ENCODE data around the gene NAB1.

The NAB1 gene

DNA sequence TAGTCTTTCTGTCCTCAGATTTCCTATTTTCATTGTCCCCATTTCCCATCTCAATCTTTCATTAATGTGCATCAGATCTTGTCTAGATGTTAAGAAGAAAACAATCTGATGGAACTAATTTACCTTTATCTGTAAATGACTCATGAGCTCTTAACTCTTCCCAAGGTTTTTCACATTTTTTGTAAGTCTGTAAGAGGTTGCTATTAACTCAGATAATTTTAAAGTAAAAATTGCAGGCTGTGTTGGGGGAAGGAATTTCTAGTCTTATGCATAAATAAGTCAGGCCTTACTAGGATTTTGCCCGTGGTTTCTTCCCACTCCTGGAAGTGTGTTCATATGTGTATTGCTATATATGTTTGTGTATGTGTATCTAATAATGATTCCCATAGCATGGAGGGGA, 4.3 kb downstream of the NAB1 start:
- peaks cover 13 to 14% of the 10 kb centered on the region in 2 experiments for H3K4me1 ChIP-seq (ENCODE audit: control insufficient read depth in 1 of 2, insufficient read depth in 1 of 2, low read depth in 1 of 2, low read length in 1 of 2)
- TF ChIP-seq, protein P1, sequence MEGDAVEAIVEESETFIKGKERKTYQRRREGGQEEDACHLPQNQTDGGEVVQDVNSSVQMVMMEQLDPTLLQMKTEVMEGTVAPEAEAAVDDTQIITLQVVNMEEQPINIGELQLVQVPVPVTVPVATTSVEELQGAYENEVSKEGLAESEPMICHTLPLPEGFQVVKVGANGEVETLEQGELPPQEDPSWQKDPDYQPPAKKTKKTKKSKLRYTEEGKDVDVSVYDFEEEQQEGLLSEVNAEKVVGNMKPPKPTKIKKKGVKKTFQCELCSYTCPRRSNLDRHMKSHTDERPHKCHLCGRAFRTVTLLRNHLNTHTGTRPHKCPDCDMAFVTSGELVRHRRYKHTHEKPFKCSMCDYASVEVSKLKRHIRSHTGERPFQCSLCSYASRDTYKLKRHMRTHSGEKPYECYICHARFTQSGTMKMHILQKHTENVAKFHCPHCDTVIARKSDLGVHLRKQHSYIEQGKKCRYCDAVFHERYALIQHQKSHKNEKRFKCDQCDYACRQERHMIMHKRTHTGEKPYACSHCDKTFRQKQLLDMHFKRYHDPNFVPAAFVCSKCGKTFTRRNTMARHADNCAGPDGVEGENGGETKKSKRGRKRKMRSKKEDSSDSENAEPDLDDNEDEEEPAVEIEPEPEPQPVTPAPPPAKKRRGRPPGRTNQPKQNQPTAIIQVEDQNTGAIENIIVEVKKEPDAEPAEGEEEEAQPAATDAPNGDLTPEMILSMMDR (IDR thresholded peaks at IDR 0.05): no peak

DNA sequence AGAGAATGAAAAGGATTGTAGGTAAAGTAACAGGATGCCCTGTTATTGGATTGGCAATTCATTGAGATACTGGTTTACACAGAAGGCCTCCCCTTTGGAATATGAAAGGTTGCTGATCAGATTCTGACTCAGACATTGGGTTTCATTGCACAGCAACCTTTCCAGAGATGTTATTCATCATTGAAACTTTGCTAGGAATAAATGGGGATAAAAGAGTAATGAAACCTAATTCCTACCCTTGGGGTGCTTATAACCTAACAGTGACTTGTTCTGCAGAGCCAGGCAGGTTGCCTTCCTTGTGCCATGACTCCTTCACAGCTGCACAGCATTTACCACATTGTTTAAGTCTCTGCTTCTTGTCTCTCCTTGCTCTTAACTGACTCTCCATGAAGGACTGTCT, 5.0 kb downstream of the NAB1 start:
- no peaks in the 10 kb centered on the region for H3K27me3 ChIP-seq
- no peak overlapping the region for H3K4me3 ChIP-seq (ENCODE audit: low read depth in 1 of 2, low read length in 1 of 2)
- TF ChIP-seq, protein P1 (IDR thresholded peaks at IDR 0.05): no peak
- H3K27ac ChIP-seq: no peak overlapping the region
- no peaks in the 10 kb centered on the region for H3K9me3 ChIP-seq
- peaks cover 13% of the 10 kb centered on the region in 2 experiments for H3K4me1 ChIP-seq (ENCODE audit: control insufficient read depth in 1 of 2, insufficient read depth in 1 of 2, low read depth in 1 of 2, low read length in 1 of 2)
- H3K36me3 ChIP-seq: no peaks in the 10 kb centered on the region

More for the DNA sequence above, 4.3 kb downstream of the NAB1 start:
- Histone ChIP-seq H3K27me3 (no peaks in the 10 kb centered on the region), H3K36me3 (no peaks in the 10 kb centered on the region), H3K27ac (no peak overlapping the region), H3K9me3 (no peaks in the 10 kb centered on the region), H3K4me3 (ENCODE audit: low read depth in 1 of 2, low read length in 1 of 2) (no peak overlapping the region)

DNA sequence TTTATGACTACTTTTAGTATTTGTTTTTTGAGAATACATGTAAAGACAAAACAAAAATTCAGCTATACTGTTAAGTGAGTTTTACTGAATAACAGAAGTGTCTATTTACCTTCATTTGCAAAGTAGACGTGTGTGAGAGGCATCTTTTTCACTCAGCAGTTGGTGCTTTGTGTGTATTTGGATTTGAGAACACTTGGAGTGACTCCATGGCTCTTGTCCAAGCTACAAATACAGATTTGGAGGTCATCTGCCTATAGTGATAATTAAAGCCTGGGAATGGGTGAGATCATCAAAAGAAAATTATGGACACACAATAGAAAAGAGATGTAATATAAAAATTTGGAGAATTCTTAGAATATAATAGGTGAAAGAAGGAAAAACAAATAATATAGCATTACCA, 6.2 kb downstream of the NAB1 start:
- peaks cover 8 to 9% of the 10 kb centered on the region in 2 experiments for H3K4me1 ChIP-seq (ENCODE audit: control insufficient read depth in 1 of 2, insufficient read depth in 1 of 2, low read depth in 1 of 2, low read length in 1 of 2)
- H3K27ac ChIP-seq: no peak overlapping the region
- H3K27me3 ChIP-seq: no peaks in the 10 kb centered on the region
- TF ChIP-seq, protein P1 (IDR thresholded peaks at IDR 0.05): no peak
- no peak overlapping the region for H3K4me3 ChIP-seq (ENCODE audit: low read depth in 1 of 2, low read length in 1 of 2)
- H3K36me3 ChIP-seq: peaks cover 9% of the 10 kb centered on the region
- H3K9me3 ChIP-seq: no peaks in the 10 kb centered on the region

DNA sequence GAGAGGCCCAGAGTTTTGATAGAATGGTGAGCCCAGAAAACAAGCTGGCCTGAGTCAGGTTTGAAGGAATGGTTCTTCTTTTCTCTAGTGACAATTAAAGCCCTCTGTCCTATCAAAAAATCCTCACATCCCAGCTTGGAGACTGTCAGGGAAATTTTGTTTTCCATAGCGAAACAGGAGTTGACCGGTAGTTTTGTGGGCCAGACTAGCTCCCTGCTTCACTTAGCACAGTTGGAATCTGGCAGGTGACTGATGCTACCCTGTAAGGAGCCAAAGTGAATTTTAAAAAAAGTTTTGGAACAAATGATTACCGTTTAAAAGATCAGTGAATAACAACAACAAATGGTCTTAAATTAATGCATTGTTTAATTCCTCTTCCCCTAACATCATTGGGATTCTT, 6.7 kb downstream of the NAB1 start:
- peaks cover 9% of the 10 kb centered on the region for H3K36me3 ChIP-seq
- TF ChIP-seq, protein P1 (IDR thresholded peaks at IDR 0.05): no peak
- H3K27me3 ChIP-seq: no peaks in the 10 kb centered on the region
- H3K9me3 ChIP-seq: no peaks in the 10 kb centered on the region
- H3K27ac ChIP-seq: no peak overlapping the region
- peaks cover 4 to 5% of the 10 kb centered on the region in 2 experiments for H3K4me1 ChIP-seq (ENCODE audit: control insufficient read depth in 1 of 2, insufficient read depth in 1 of 2, low read depth in 1 of 2, low read length in 1 of 2)
- H3K4me3 ChIP-seq (ENCODE audit: low read depth in 1 of 2, low read length in 1 of 2): no peak overlapping the region

DNA sequence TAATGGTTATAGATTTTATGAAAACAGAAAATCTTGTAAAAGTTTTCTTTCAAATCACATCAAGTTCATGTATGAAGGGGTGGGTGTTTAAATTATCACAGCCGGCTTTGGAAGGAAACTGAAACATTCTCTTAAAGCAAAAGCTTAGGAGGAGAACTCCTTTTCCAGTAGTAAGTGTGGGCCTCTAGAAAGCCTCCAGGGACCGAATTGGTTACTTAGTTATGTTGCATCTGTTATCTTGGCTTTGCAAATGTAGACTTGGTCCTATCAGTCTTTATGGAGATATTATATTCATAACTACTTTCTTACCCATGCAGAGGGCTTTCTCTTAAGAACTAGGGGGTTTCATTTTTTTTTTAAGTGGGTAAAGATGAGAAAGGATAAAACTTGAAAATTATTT, 7.4 kb downstream of the NAB1 start:
- Histone ChIP-seq H3K4me1 (ENCODE audit: control insufficient read depth in 1 of 2, insufficient read depth in 1 of 2, low read depth in 1 of 2, low read length in 1 of 2) (no peaks in the 10 kb centered on the region), H3K27me3 (no peaks in the 10 kb centered on the region), H3K4me3 (ENCODE audit: low read depth in 1 of 2, low read length in 1 of 2) (no peak overlapping the region), H3K9me3 (no peaks in the 10 kb centered on the region), H3K27ac (no peak overlapping the region), H3K36me3 (peaks cover 9% of the 10 kb centered on the region)
- TF ChIP-seq, protein P1 (IDR thresholded peaks at IDR 0.05): no peak
